ENCODE measurements around the gene HSPA4L. TPM values are rescaled to one million over a fixed set of nuclear protein-coding genes. Genes with fewer than 3 reads are reported as not detected.

Gene HSPA4L
- total RNA-seq = 10 to 100 TPM in 1 of 4 donors, 1 to 10 TPM in 3; 8.2 to 12.5 (median 8.7) TPM

DNA sequence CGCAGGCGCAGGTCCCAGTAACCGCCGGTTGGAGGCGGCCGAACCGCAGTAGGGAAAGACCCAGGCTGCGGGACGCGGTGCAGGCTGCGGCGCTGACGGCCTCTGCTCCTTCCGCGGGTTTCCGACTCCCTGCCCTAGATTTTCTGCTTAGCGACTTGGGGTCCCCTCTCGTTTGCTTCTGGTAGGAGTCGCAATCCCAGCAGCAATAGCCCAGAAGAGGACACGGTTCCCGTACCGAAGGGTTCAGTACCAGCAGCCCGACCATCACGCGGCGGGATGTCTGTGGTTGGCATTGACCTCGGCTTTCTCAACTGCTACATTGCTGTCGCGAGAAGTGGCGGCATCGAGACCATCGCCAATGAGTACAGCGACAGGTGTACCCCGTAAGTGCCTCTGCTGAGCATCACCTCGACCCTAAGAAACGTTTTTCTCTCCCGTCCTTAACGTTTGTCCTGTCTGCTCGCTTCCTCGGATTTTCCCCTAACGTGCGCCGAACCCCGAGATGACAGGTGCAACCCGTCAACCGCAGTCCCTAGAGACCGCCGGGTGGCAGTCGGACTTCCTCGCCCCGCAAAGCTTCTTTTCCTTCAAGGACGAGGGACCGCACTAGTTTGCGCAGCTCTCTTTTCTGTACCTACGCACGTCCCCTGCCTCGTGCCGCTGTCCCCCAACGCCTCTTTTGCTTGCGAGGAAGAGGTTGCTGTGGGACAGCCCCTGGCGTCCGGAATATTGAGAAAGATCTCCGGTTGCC, at the start of gene HSPA4L:
HSPA4L (plus strand) TSS at position 48 of the 751 bp plus-strand sequence; CDS start at position 277, 229 bp downstream.
- Histone ChIP-seq H3K4me1 (peaks cover 0 to 23% (median 0%) of the 10 kb centered on the region in 3 donors), H3K36me3 (no peaks in the 10 kb centered on the region), H3K27me3 (no peaks in the 10 kb centered on the region), H3K9me3 (no peaks in the 10 kb centered on the region), H3K4me3 (peak within 1 kb of the TSS; percentile 44 to 81), H3K27ac (peak within 1 kb of the TSS; percentile 13 to 85 (median 80))
- TF ChIP-seq, protein P1, sequence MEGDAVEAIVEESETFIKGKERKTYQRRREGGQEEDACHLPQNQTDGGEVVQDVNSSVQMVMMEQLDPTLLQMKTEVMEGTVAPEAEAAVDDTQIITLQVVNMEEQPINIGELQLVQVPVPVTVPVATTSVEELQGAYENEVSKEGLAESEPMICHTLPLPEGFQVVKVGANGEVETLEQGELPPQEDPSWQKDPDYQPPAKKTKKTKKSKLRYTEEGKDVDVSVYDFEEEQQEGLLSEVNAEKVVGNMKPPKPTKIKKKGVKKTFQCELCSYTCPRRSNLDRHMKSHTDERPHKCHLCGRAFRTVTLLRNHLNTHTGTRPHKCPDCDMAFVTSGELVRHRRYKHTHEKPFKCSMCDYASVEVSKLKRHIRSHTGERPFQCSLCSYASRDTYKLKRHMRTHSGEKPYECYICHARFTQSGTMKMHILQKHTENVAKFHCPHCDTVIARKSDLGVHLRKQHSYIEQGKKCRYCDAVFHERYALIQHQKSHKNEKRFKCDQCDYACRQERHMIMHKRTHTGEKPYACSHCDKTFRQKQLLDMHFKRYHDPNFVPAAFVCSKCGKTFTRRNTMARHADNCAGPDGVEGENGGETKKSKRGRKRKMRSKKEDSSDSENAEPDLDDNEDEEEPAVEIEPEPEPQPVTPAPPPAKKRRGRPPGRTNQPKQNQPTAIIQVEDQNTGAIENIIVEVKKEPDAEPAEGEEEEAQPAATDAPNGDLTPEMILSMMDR (IDR thresholded peaks at IDR 0.05) = peak in 3 of 4 experiments; percentile 42 to 52 (median 50)
- TF ChIP-seq EP300 (IDR thresholded peaks at IDR 0.05) = no peak
- TF ChIP-seq POLR2AphosphoS5 (IDR thresholded peaks at IDR 0.05) = peak; percentile 90
- peak; percentile 74 to 80 for TF ChIP-seq POLR2A (IDR thresholded peaks at IDR 0.05)
- WGBS, 2 donors (ENCODE audit: low coverage in 1 of 2) = 0 to 1% methylated on average over 3 to 22 of the region's 63 CpGs
- peak; percentile 54 for ATAC-seq

DNA sequence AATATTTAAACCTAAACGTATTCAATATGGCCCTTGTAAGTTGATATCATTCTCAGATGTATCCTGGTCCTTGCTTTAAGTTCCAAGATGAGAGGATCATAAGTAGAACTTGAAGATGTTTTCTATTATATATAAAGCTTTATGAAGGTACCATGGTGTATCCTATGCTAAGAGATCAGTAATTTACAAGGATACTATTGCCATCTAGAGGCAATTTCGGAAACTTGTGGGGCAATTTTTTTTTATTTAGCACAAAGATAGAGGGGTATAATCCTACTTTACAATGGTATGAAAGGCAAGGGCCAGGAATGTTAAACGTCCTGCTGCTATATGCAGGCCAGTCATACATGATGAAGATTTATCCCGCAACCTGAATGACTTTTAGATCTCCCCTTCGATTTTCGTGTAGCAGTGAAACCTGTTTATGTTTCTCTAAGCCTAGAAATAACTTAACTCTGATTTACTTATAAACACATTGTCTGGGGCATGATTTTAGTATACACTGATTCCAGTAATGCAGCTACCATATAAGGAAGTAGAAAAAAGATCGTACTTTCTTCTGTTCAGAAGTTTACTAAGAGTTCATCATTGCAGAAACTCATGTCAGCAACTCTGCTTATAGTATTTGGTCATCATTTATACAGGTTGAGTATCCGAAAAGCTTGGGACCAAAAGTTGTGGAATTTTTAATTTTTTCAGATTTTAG, 49.3 kb upstream of the HSPA4L start:
- H3K27ac ChIP-seq = no peak overlapping the region
- H3K36me3 ChIP-seq = no peaks in the 10 kb centered on the region
- 9 to 12% methylated on average over 7 to 8 of the region's 8 CpGs for WGBS, 2 donors (ENCODE audit: low coverage in 1 of 2)
- H3K27me3 ChIP-seq = no peaks in the 10 kb centered on the region
- no peak for TF ChIP-seq POLR2AphosphoS5 (IDR thresholded peaks at IDR 0.05)
- TF ChIP-seq, protein P1 (IDR thresholded peaks at IDR 0.05) = peak; percentile 33 to 72 (median 48)
- no peak overlapping the region for H3K4me3 ChIP-seq
- no peaks in the 10 kb centered on the region for H3K9me3 ChIP-seq
- H3K4me1 ChIP-seq = no peaks in the 10 kb centered on the region
- peak; percentile 34 for ATAC-seq

DNA sequence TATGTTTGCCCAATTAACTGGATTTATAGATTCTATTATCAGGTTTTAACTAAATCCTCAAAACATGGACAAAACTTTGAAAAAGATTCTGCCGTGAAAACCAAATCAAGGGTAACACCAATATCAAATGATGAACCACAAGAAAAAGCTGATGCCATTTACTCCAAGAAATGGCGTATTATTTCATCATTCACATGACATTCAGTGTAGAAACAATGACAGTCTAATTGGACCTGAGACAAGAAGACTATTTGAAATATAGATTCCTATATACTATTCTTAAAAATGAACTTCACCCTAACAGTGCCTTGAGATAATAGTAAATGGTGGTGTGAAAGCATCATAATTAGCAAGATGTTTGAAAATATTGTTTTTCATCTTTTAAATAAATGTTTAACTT, 47.1 kb upstream of the HSPA4L start:
- H3K4me3 ChIP-seq = no peak overlapping the region
- no peaks in the 10 kb centered on the region for H3K4me1 ChIP-seq
- ATAC-seq = no peak
- no peaks in the 10 kb centered on the region for H3K9me3 ChIP-seq
- no peak for TF ChIP-seq POLR2AphosphoS5 (IDR thresholded peaks at IDR 0.05)
- TF ChIP-seq POLR2A (IDR thresholded peaks at IDR 0.05) = no peak
- TF ChIP-seq, protein P1 (IDR thresholded peaks at IDR 0.05) = no peak
- TF ChIP-seq EP300 (IDR thresholded peaks at IDR 0.05) = no peak
- no peaks in the 10 kb centered on the region for H3K36me3 ChIP-seq
- H3K27me3 ChIP-seq = no peaks in the 10 kb centered on the region
- no peak overlapping the region for H3K27ac ChIP-seq
- WGBS, 2 donors (ENCODE audit: low coverage in 1 of 2) = 83 to 85% methylated on average over 2 of the region's 2 CpGs

DNA sequence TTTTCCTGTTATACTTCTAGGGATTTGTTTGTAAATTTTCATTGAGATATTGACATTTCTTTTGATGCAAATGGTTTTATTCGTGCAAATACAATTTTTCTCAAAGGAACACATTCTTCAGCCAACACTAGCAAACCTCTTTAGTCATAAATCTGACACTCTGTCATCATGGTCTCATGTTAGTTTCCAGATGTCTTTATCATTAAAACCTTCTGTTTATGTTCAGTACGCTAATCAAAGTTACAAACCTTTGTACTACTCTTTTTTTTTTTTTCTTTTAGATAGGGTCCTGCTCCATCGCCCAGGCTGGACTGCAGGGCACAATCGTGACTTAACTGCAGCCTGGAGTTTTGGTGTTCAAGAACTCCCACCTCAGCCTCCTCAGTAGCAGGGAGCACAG, 44.8 kb upstream of the HSPA4L start:
- Histone ChIP-seq H3K27ac (no peak overlapping the region), H3K27me3 (no peaks in the 10 kb centered on the region), H3K9me3 (no peaks in the 10 kb centered on the region), H3K4me1 (no peaks in the 10 kb centered on the region), H3K4me3 (no peak overlapping the region), H3K36me3 (no peaks in the 10 kb centered on the region)
- 33 to 60% methylated on average over 2 to 4 of the region's 4 CpGs for WGBS, 2 donors (ENCODE audit: low coverage in 1 of 2)
- ATAC-seq = no peak
- TF ChIP-seq EP300 (IDR thresholded peaks at IDR 0.05) = no peak
- no peak for TF ChIP-seq POLR2A (IDR thresholded peaks at IDR 0.05)
- no peak for TF ChIP-seq POLR2AphosphoS5 (IDR thresholded peaks at IDR 0.05)
- TF ChIP-seq, protein P1 (IDR thresholded peaks at IDR 0.05) = no peak
